Measurements from ENCODE around the gene PPP2R3A.

PPP2R3A gene

DNA sequence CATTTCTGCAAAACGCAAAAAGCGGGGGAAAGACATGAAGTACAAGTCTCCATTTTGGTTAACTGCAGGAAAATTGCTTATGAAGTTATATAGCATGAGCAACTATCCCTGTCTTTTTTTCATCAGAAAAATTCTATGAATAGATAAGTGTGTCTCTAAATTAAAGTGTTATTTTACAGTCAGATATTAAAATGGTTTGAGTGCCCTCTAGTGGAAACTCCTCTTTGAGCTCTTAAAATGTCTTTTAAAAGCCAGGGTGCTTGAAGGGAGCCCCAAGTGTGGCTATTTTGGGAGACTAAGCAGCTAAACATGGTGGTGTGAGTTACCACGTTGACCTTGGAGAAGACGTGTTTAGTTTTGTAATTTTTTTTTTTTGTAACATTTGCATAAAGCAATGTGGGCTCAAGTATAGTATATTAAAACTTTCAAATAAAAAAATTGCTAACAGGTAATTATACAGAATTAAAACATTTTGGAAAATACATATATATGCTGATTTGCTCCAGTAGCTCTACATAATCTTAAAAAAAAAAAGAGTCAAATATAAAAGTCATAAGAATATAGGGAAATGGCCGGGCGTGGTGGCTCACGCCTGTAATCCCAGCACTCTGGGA, 77.2 kb downstream of the PPP2R3A start:
- TF ChIP-seq, protein P1, sequence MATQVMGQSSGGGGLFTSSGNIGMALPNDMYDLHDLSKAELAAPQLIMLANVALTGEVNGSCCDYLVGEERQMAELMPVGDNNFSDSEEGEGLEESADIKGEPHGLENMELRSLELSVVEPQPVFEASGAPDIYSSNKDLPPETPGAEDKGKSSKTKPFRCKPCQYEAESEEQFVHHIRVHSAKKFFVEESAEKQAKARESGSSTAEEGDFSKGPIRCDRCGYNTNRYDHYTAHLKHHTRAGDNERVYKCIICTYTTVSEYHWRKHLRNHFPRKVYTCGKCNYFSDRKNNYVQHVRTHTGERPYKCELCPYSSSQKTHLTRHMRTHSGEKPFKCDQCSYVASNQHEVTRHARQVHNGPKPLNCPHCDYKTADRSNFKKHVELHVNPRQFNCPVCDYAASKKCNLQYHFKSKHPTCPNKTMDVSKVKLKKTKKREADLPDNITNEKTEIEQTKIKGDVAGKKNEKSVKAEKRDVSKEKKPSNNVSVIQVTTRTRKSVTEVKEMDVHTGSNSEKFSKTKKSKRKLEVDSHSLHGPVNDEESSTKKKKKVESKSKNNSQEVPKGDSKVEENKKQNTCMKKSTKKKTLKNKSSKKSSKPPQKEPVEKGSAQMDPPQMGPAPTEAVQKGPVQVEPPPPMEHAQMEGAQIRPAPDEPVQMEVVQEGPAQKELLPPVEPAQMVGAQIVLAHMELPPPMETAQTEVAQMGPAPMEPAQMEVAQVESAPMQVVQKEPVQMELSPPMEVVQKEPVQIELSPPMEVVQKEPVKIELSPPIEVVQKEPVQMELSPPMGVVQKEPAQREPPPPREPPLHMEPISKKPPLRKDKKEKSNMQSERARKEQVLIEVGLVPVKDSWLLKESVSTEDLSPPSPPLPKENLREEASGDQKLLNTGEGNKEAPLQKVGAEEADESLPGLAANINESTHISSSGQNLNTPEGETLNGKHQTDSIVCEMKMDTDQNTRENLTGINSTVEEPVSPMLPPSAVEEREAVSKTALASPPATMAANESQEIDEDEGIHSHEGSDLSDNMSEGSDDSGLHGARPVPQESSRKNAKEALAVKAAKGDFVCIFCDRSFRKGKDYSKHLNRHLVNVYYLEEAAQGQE (IDR thresholded peaks at IDR 0.05; ENCODE audit: low read depth) = no peak
- TF ChIP-seq EP300 (IDR thresholded peaks at IDR 0.05; ENCODE audit: borderline replicate concordance) (no peak), RAD21 (IDR thresholded peaks at IDR 0.05; ENCODE audit: low read depth) (peak; percentile 69)

DNA sequence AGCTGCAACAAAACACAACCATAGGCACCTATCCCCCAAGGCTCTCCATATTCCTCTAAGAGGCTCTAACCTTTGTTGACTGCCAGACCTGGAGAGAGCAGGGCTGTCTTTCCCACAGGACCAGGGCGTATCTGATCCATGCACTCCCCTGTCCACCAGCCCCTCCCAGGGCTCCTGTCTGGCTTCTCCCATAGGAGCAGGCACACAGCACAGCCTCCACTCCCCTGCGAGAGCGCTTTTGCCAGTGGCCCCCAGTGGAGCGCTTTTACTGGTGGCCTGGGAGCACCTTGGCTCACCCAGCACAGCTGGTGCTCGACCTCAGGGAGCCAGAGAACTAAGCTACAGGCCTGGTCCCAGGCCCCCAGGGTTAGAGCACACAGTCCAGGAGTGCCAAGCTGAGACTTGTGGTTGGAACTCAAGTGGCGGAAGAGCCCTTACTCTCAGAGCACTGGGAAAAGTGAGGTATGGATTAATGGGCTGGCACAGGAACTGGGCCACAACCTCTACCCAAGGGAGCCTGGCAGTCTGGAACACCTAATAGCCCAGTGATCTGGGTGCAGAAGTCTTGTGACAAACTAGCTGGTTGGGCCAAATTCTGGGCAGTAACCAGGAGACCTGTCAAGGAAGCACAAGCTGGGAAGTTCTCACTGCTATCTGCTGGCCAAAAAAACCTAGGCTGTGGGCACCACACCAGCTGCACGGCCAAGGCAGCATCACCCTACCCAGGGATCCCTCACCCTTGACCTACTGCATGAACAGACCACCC, 79.6 kb downstream of the PPP2R3A start:
- TF ChIP-seq YY1 (IDR thresholded peaks at IDR 0.05; ENCODE audit: low read depth) (no peak), EGR1 (IDR thresholded peaks at IDR 0.05) (no peak), CEBPB (IDR thresholded peaks at IDR 0.05) (no peak), TEAD4 (IDR thresholded peaks at IDR 0.05) (no peak), TCF12 (IDR thresholded peaks at IDR 0.05; ENCODE audit: low read depth) (no peak), CREB1 (IDR thresholded peaks at IDR 0.05; ENCODE audit: low read depth) (no peak), TAF1 (IDR thresholded peaks at IDR 0.05; ENCODE audit: low read depth) (no peak), ZBTB7A (IDR thresholded peaks at IDR 0.05; ENCODE audit: low read depth) (no peak), RAD21 (IDR thresholded peaks at IDR 0.05; ENCODE audit: low read depth) (no peak), FOXM1 (IDR thresholded peaks at IDR 0.05; ENCODE audit: borderline replicate concordance, low read depth) (no peak), NFIC (IDR thresholded peaks at IDR 0.05) (no peak), EP300 (IDR thresholded peaks at IDR 0.05; ENCODE audit: borderline replicate concordance) (no peak)
- TF ChIP-seq, protein P2, sequence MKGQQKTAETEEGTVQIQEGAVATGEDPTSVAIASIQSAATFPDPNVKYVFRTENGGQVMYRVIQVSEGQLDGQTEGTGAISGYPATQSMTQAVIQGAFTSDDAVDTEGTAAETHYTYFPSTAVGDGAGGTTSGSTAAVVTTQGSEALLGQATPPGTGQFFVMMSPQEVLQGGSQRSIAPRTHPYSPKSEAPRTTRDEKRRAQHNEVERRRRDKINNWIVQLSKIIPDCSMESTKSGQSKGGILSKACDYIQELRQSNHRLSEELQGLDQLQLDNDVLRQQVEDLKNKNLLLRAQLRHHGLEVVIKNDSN (IDR thresholded peaks at IDR 0.05) = no peak
- TF ChIP-seq, protein P1 (IDR thresholded peaks at IDR 0.05; ENCODE audit: low read depth) = no peak
- TF ChIP-seq, protein P3, sequence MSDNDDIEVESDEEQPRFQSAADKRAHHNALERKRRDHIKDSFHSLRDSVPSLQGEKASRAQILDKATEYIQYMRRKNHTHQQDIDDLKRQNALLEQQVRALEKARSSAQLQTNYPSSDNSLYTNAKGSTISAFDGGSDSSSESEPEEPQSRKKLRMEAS (IDR thresholded peaks at IDR 0.05) = no peak

DNA sequence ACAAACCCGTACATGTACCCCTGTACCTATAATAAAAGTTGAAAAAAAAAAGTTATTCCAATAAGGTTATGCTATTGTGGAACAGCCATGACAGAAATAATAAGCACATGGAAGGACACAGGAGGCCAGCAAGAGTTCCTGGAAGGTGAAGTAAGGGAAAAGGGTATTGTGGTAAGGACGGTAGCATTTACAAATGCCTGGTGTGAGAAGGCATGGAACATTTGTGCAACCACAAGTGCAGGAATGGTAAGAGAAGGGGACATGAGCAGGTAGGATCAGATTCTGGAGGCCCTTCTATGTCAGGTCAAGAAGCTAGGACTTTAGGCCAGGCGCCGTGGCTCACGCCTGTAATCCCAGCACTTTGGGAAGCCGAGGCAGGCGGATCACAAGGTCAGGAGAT, 82.5 kb downstream of the PPP2R3A start:
- TF ChIP-seq, protein P1 (IDR thresholded peaks at IDR 0.05; ENCODE audit: low read depth) = no peak
- no peak for TF ChIP-seq TCF12 (IDR thresholded peaks at IDR 0.05; ENCODE audit: low read depth)
- TF ChIP-seq, protein P3 (IDR thresholded peaks at IDR 0.05) = no peak
- TF ChIP-seq EGR1 (IDR thresholded peaks at IDR 0.05) = no peak
- no peak for TF ChIP-seq EP300 (IDR thresholded peaks at IDR 0.05; ENCODE audit: borderline replicate concordance)
- no peak for TF ChIP-seq TAF1 (IDR thresholded peaks at IDR 0.05; ENCODE audit: low read depth)
- no peak for TF ChIP-seq YY1 (IDR thresholded peaks at IDR 0.05; ENCODE audit: low read depth)
- no peak for TF ChIP-seq TEAD4 (IDR thresholded peaks at IDR 0.05)
- no peak for TF ChIP-seq CEBPB (IDR thresholded peaks at IDR 0.05)
- no peak for TF ChIP-seq FOXM1 (IDR thresholded peaks at IDR 0.05; ENCODE audit: borderline replicate concordance, low read depth)
- no peak for TF ChIP-seq ZBTB7A (IDR thresholded peaks at IDR 0.05; ENCODE audit: low read depth)
- TF ChIP-seq RAD21 (IDR thresholded peaks at IDR 0.05; ENCODE audit: low read depth) = no peak
- TF ChIP-seq CREB1 (IDR thresholded peaks at IDR 0.05; ENCODE audit: low read depth) = no peak

DNA sequence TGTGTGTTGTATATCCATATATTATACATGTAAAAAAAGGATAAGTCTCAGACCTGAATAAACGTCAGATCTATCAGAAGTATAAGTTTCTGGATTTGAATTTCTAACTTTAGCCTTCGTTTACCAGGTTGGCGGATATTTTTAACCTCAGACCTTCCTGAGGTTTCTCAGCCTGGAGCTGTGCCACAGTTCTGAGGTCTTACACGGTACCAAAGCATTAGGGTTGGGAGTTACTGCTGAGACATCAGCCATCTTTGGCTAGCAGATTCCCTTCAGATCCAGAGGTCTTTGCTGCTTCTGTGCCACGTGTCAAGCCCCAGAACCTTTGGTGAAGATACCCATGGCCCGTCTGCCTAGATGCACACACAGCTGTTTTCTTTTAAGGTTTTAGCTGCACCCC, 84.7 kb downstream of the PPP2R3A start:
- TF ChIP-seq CEBPB (IDR thresholded peaks at IDR 0.05) (no peak), EP300 (IDR thresholded peaks at IDR 0.05; ENCODE audit: borderline replicate concordance) (no peak), FOXM1 (IDR thresholded peaks at IDR 0.05; ENCODE audit: borderline replicate concordance, low read depth) (no peak), RAD21 (IDR thresholded peaks at IDR 0.05; ENCODE audit: low read depth) (no peak), ZBTB7A (IDR thresholded peaks at IDR 0.05; ENCODE audit: low read depth) (no peak)
- TF ChIP-seq, protein P1 (IDR thresholded peaks at IDR 0.05; ENCODE audit: low read depth) = no peak

Data from Ishikawa (cell line).